IMR-90 (cell line): Measurements from ENCODE around the gene PID1. TPM values are rescaled to one million over a fixed set of nuclear protein-coding genes. Genes with fewer than 3 reads are reported as not detected.

Source experiments
- ATAC-seq: fragments of 200-7000 bp; cut with Tn5 transposase; 2 replicates; pipeline ENCODE4 v1.9.1; 2020; ENCODE audit warnings: low read depth, mild to moderate bottlenecking, moderate library complexity
- BruUV-seq: library from RNA; stranded (reverse); fragments of 400-500 nt; replicated peaks from 2 replicates; lab custom pipeline; 2021; lab: Mats Ljungman, UMichigan
- CTCF ChIA-PET: fragments of 300-600 bp; formaldehyde crosslinking; extraction: SDS; loops from one replicate; lab custom pipeline; 2021; ENCODE audit warnings: antibody characterized with exemption; lab: Yijun Ruan, JAX
- POLR2A ChIA-PET: fragments of 300-600 bp; sonication (Branson Sonifier 250); formaldehyde crosslinking; loops from one replicate; lab custom pipeline; 2022; ENCODE audit warnings: antibody characterized with exemption; ENCODE audit not compliant: unreplicated experiment; lab: Charles Lee
- DNase-seq: peaks from one replicate; pipeline ENCODE4 v3.0.0; 2013
- H2AFZ ChIP-seq: replicated peaks from 2 replicates; pipeline ENCODE3; 2013; ENCODE audit warnings: low read length, mild to moderate bottlenecking; ENCODE audit not compliant: poor library complexity
- H2AK5ac ChIP-seq: 2 replicates; pipeline ENCODE4 v1.6.1; 2013; ENCODE audit warnings: low read depth, low read length, inconsistent platforms
- H2AK9ac ChIP-seq: replicated peaks from 2 replicates; pipeline ENCODE3; 2013; ENCODE audit warnings: mild to moderate bottlenecking, low read depth, low read length, moderate library complexity; ENCODE audit not compliant: poor library complexity
- H2BK120ac ChIP-seq: 2 replicates; pipeline ENCODE4 v1.6.1; 2013; ENCODE audit warnings: low read depth, low read length, inconsistent platforms
- H2BK15ac ChIP-seq: 3 replicates; pipeline ENCODE4 v1.6.1; 2013; ENCODE audit warnings: low read depth, low read length, inconsistent platforms
- H2BK20ac ChIP-seq: 2 replicates; pipeline ENCODE4 v1.6.1; 2013; ENCODE audit warnings: low read depth, mild to moderate bottlenecking, inconsistent platforms, low read length, moderate library complexity
- H2BK5ac ChIP-seq: 2 replicates; pipeline ENCODE4 v1.6.1; 2013; ENCODE audit warnings: mild to moderate bottlenecking, low read depth, low read length, inconsistent platforms; ENCODE audit not compliant: poor library complexity, severe bottlenecking
- H3K14ac ChIP-seq: replicated peaks from 2 replicates; pipeline ENCODE4 v1.6.1; 2013; ENCODE audit warnings: low read depth, low read length, inconsistent platforms
- H3K18ac ChIP-seq: 2 replicates; pipeline ENCODE4 v1.6.1; 2013; ENCODE audit warnings: low read depth, low read length, control low read depth
- H3K23ac ChIP-seq: 2 replicates; pipeline ENCODE4 v1.6.1; 2013; ENCODE audit warnings: low read depth, low read length, inconsistent platforms
- H3K27ac ChIP-seq: 2 replicates; pipeline ENCODE4 v1.5.1; 2013; ENCODE audit warnings: mild to moderate bottlenecking, control low read depth, low read length; ENCODE audit not compliant: insufficient read depth
- H3K27me3 ChIP-seq: 2 replicates; pipeline ENCODE4 v1.6.1; 2013; ENCODE audit warnings: low read length; ENCODE audit not compliant: control insufficient read depth, insufficient read depth
- H3K36me3 ChIP-seq: 2 replicates; pipeline ENCODE4 v1.6.1; 2013; ENCODE audit warnings: low read length, mixed read lengths; ENCODE audit not compliant: control insufficient read depth, insufficient read depth
- H3K4ac ChIP-seq: 2 replicates; pipeline ENCODE4 v1.6.1; 2013; ENCODE audit warnings: low read depth, low read length, inconsistent platforms
- H3K4me1 ChIP-seq: 2 replicates; pipeline ENCODE4 v1.6.1; 2013; ENCODE audit warnings: low read length, mixed read lengths; ENCODE audit not compliant: control insufficient read depth, insufficient read depth
- H3K4me2 ChIP-seq: 2 replicates; pipeline ENCODE4 v1.6.1; 2013; ENCODE audit warnings: low read depth, mild to moderate bottlenecking, control low read depth, low read length, moderate library complexity
- H3K4me3 ChIP-seq: 2 replicates; pipeline ENCODE4 v1.5.1; 2013; ENCODE audit warnings: low read depth, mild to moderate bottlenecking, control low read depth, low read length, moderate library complexity; ENCODE audit not compliant: insufficient read depth
- H3K56ac ChIP-seq: 2 replicates; pipeline ENCODE4 v1.6.1; 2013; ENCODE audit warnings: low read length, inconsistent platforms; ENCODE audit not compliant: insufficient read depth; ENCODE audit errors: extremely low read depth
- H3K79me1 ChIP-seq, 2 experiments: 2 replicates each; pipeline ENCODE4 v1.6.1; 2013; ENCODE audit warnings: low read length in 2 of 2, inconsistent platforms in 1 of 2, low read depth in 1 of 2
- H3K9ac ChIP-seq: 2 replicates; pipeline ENCODE4 v1.6.1; 2013; ENCODE audit warnings: low read depth, low read length, control low read depth
- H3K9me1 ChIP-seq: 2 replicates; pipeline ENCODE4 v1.6.1; 2013; ENCODE audit warnings: low read length, inconsistent platforms; ENCODE audit not compliant: insufficient read depth
- H3K9me3 ChIP-seq: 2 replicates; pipeline ENCODE4 v1.6.1; 2013; ENCODE audit warnings: low read length; ENCODE audit not compliant: control insufficient read depth, insufficient read depth
- H4K20me1 ChIP-seq: 2 replicates; pipeline ENCODE4 v1.6.1; 2013; ENCODE audit warnings: low read length, inconsistent platforms; ENCODE audit not compliant: insufficient read depth
- H4K5ac ChIP-seq: 2 replicates; pipeline ENCODE4 v1.6.1; 2013; ENCODE audit warnings: mild to moderate bottlenecking, low read depth, low read length, control low read depth
- H4K8ac ChIP-seq, 2 experiments: 2 replicates each; pipeline ENCODE4 v1.6.1; 2013; ENCODE audit warnings: low read depth in 2 of 2, low read length in 2 of 2, control low read depth in 1 of 2, inconsistent platforms in 1 of 2
- H4K91ac ChIP-seq: 2 replicates; pipeline ENCODE4 v1.6.1; 2013; ENCODE audit warnings: low read depth, low read length, inconsistent platforms; ENCODE audit not compliant: insufficient read depth
- CEBPB ChIP-seq: IDR thresholded peaks from 2 replicates; pipeline ENCODE4 v1.6.1; 2012; ENCODE audit warnings: low read depth, low read length, improper control_type of control experiment
- CHD1 ChIP-seq: IDR thresholded peaks from 2 replicates; pipeline ENCODE4 v1.6.1; 2012; ENCODE audit warnings: low read depth, low read length, improper control_type of control experiment
- FOS ChIP-seq: fragments of 150-350 bp; IDR thresholded peaks from 2 replicates; pipeline ENCODE4 v1.6.1; 2016; ENCODE audit warnings: low read depth, low read length
- MAZ ChIP-seq: IDR thresholded peaks from 2 replicates; pipeline ENCODE4 v1.6.1; 2012; ENCODE audit warnings: low read depth, mild to moderate bottlenecking, low read length, improper control_type of control experiment, moderate library complexity, borderline replicate concordance
- POLR2A ChIP-seq: IDR thresholded peaks from 2 replicates; pipeline ENCODE4 v1.6.1; 2012; ENCODE audit warnings: mild to moderate bottlenecking, low read depth, low read length
- RFX5 ChIP-seq: IDR thresholded peaks from 2 replicates; pipeline ENCODE4 v1.8.0; 2012; ENCODE audit warnings: low read depth, mild to moderate bottlenecking, low read length, moderate library complexity
- SMC3 ChIP-seq: fragments of 150-350 bp; IDR thresholded peaks from 2 replicates; pipeline ENCODE4 v1.6.1; 2016; ENCODE audit warnings: low read depth, mild to moderate bottlenecking, antibody characterized with exemption, low read length, moderate library complexity
- WGBS, 2 experiments: methylation state at CpG; one replicate each; pipeline versions ENCODE4 v1.1.5 to v1.1.7; 2013; ENCODE audit warnings: missing lambda C conversion rate in 2 of 2; ENCODE audit not compliant: insufficient read length in 1 of 2; ENCODE audit errors: extremely low coverage in 2 of 2; 5-methylcytosine and 5-hydroxymethylcytosine counted together
- dilution Hi-C: fragments of 300-500 bp; cut with HindIII; formaldehyde crosslinking; loops from one replicate; pipeline ENCODE4 v1.14.3; 2018; ENCODE audit warnings: low sequenced_read_pairs; ENCODE audit not compliant: unreplicated experiment
- in situ Hi-C: fragments of 300-500 bp; cut with MboI; formaldehyde crosslinking; loops from 3 replicates; pipeline ENCODE4 v1.14.3; 2019; ENCODE audit warnings: low sequenced_read_pairs, inconsistent platforms, mixed read lengths
- intact Hi-C: fragments of 100-400 bp; cut with micrococcal nuclease; formaldehyde crosslinking; loops from 2 replicates; pipeline ENCODE4 v1.10.0; 2022
- polyA plus RNA-seq, 3 experiments: library from polyadenylated mRNA; depleted of rRNA; stranded (reverse); fragments of >200 nt; gene quantifications; 2 replicates each; pipeline ENCODE4 v1.2.3, GENCODE V29; 2012; ENCODE audit warnings: low replicate concordance in 1 of 3
- total RNA-seq: library from RNA; depleted of rRNA; stranded (reverse); fragments of >200 nt; gene quantifications from 2 replicates; pipeline ENCODE4 v1.2.3, GENCODE V29; 2012
- TF ChIP-seq, protein P1 (sequence below): conservative IDR thresholded peaks from 2 replicates; pipeline ENCODE4 v1.5.1; 2012; ENCODE audit warnings: mild to moderate bottlenecking, low read depth, low read length, improper control_type of control experiment
- TF ChIP-seq, protein P2 (sequence below): fragments of 150-350 bp; IDR thresholded peaks from 2 replicates; pipeline ENCODE4 v1.6.1; 2017; ENCODE audit warnings: mild to moderate bottlenecking, antibody characterized with exemption, low read length, low read depth

The PID1 gene
- total and polyA plus RNA-seq, 2 of the 4 experiments (the other 2 are of a cell fraction) = 0.90 to 1.9 TPM

DNA sequence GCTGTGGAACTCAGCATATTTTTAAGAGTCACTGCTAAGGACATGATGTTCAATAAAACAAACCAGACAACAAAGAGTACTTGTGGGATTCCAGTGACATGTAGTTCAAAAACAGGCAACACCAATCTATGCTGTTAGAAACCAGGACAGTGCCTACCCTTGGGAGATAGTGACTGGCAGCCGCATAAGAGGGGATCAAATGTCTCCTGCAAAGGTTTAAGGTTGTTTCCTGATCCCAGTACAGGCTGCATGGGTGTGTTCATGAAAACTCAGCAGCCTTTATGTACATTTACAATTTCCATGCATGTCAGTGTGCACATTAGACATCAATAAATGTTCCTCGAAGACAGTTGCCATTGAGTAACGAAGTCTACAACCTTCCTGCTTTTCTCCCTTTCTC is 183.8 kb downstream of the PID1 start:
- no peak for TF ChIP-seq RFX5
- TF ChIP-seq FOS = no peak
- no peak for TF ChIP-seq POLR2A
- no peak for TF ChIP-seq SMC3
- TF ChIP-seq MAZ = no peak
- TF ChIP-seq, protein P1, sequence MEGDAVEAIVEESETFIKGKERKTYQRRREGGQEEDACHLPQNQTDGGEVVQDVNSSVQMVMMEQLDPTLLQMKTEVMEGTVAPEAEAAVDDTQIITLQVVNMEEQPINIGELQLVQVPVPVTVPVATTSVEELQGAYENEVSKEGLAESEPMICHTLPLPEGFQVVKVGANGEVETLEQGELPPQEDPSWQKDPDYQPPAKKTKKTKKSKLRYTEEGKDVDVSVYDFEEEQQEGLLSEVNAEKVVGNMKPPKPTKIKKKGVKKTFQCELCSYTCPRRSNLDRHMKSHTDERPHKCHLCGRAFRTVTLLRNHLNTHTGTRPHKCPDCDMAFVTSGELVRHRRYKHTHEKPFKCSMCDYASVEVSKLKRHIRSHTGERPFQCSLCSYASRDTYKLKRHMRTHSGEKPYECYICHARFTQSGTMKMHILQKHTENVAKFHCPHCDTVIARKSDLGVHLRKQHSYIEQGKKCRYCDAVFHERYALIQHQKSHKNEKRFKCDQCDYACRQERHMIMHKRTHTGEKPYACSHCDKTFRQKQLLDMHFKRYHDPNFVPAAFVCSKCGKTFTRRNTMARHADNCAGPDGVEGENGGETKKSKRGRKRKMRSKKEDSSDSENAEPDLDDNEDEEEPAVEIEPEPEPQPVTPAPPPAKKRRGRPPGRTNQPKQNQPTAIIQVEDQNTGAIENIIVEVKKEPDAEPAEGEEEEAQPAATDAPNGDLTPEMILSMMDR = no peak
- no peak for TF ChIP-seq CEBPB
- TF ChIP-seq, protein P2, sequence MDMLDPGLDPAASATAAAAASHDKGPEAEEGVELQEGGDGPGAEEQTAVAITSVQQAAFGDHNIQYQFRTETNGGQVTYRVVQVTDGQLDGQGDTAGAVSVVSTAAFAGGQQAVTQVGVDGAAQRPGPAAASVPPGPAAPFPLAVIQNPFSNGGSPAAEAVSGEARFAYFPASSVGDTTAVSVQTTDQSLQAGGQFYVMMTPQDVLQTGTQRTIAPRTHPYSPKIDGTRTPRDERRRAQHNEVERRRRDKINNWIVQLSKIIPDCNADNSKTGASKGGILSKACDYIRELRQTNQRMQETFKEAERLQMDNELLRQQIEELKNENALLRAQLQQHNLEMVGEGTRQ = no peak
- TF ChIP-seq CHD1 = no peak
- POLR2A ChIA-PET = no interaction called here
- dilution Hi-C loops (no loop called here), in situ Hi-C loops (no loop called here), intact Hi-C loops (no loop called here)
- Histone ChIP-seq H4K20me1 (no peaks in the 10 kb centered on the region), H3K4ac (no peak overlapping the region), H3K4me1 (no peaks in the 10 kb centered on the region), H4K5ac (no peak overlapping the region), H3K23ac (no peak overlapping the region), H3K18ac (no peak overlapping the region), H2AK9ac (no peak overlapping the region), H3K79me1 (no peaks in the 10 kb centered on the region), H3K4me3 (no peak overlapping the region), H3K9me3 (peaks cover 2% of the 10 kb centered on the region; the same call in 1 of the 2 replicates), H3K14ac (no peak overlapping the region), H2BK20ac (no peak overlapping the region), H2BK5ac (no peak overlapping the region), H3K27ac (no peak overlapping the region), H2AFZ (no peak overlapping the region), H4K8ac (no peak overlapping the region), H2BK120ac (no peak overlapping the region), H2BK15ac (no peak overlapping the region), H3K27me3 (no peaks in the 10 kb centered on the region), H4K91ac (no peak overlapping the region), H3K9ac (no peak overlapping the region), H2AK5ac (no peak overlapping the region), H3K56ac (no peak overlapping the region), H3K36me3 (no peaks in the 10 kb centered on the region), H3K4me2 (no peak overlapping the region), H3K9me1 (no peaks in the 10 kb centered on the region)
- no peak for DNase-seq
- no peak for ATAC-seq
- no TSS peak for BruUV-seq
- CTCF ChIA-PET = no interaction called here
- WGBS, 2 experiments = no CpG with 5 or more reads among the region's 3 CpGs
